ENCODE measurements around the gene TRIM3.

Gene TRIM3

GRCh38 chr11:6401464-6401863, 72.3 kb downstream of the TRIM3 start:
- DNase-seq (ENCODE audit: low read depth): no peak

- DNase-seq (ENCODE audit: low read depth): no peak
Measured at GRCh38 chr11:6400431-6401345, 73.1 kb downstream of the TRIM3 start.
